ENCODE data around the gene KCNQ1. TPM values are rescaled to one million over a fixed set of nuclear protein-coding genes. Genes with fewer than 3 reads are reported as not detected.

Gene KCNQ1
- total RNA-seq, 1 experiment from 2014 or later: 1.0 TPM

GRCh38 chr11:2731130-2732125 lies 286.6 kb downstream of the KCNQ1 start:
- H3K27me3 Mint-ChIP-seq (ENCODE audit: insufficient read depth, unreplicated experiment): no peaks in the 10 kb centered on the region
- peaks cover 19% of the 10 kb centered on the region for H3K4me1 Mint-ChIP-seq (ENCODE audit: low read depth, unreplicated experiment)
- no peak for DNase-seq
- H3K27me3 ChIP-seq (replicated peaks; ENCODE audit: control insufficient read depth, insufficient read depth, low read length): no peaks in the 10 kb centered on the region
- TF ChIP-seq CTCF (IDR thresholded peaks at IDR 0.05; ENCODE audit: insufficient read depth in 1 of 2, low read depth in 1 of 2, low read length in 1 of 2, severe bottlenecking in 1 of 2, unreplicated experiment in 1 of 2): no peak
- intact Hi-C loops (cut with micrococcal nuclease; ENCODE audit: unreplicated experiment): no loop called here
- peaks cover 36% of the 10 kb centered on the region for H3K4me1 ChIP-seq
- no peak overlapping the region for H3K4me3 ChIP-seq (ENCODE audit: low read depth, low read length)
- BruUV-seq (replicated peaks): no TSS peak
- H3K36me3 Mint-ChIP-seq (ENCODE audit: insufficient read depth, unreplicated experiment): no peaks in the 10 kb centered on the region
- no peaks in the 10 kb centered on the region for H3K36me3 ChIP-seq (ENCODE audit: control insufficient read depth, insufficient read depth, low read length)
- ChIA-PET CTCF (interaction anchor here (1.0 kb wide), 1 partner anchor 73 kb away, joined by 3 read pairs; no protein-coding TSS in a partner anchor), POLR2A (no interaction called here)
- no peaks in the 10 kb centered on the region for H3K9me3 Mint-ChIP-seq (ENCODE audit: unreplicated experiment)
- H3K4me3 Mint-ChIP-seq (ENCODE audit: unreplicated experiment): no peak overlapping the region
- peak overlapping the region; percentile 65 for H3K27ac Mint-ChIP-seq (ENCODE audit: unreplicated experiment)
- no peaks in the 10 kb centered on the region for H3K9me3 ChIP-seq

GRCh38 chr11:2732261-2732939 lies 287.6 kb downstream of the KCNQ1 start:
- no peaks in the 10 kb centered on the region for H3K27me3 Mint-ChIP-seq (ENCODE audit: insufficient read depth, unreplicated experiment)
- no peaks in the 10 kb centered on the region for H3K27me3 ChIP-seq (replicated peaks; ENCODE audit: control insufficient read depth, insufficient read depth, low read length)
- ChIA-PET CTCF (interaction anchor here (1.0 kb wide), 1 partner anchor 72 kb away, joined by 3 read pairs; no protein-coding TSS in a partner anchor), POLR2A (no interaction called here)
- DNase-seq: no peak
- H3K4me3 ChIP-seq (ENCODE audit: low read depth, low read length): no peak overlapping the region
- H3K9me3 Mint-ChIP-seq (ENCODE audit: unreplicated experiment): no peaks in the 10 kb centered on the region
- peaks cover 27% of the 10 kb centered on the region for H3K4me1 ChIP-seq
- H3K36me3 ChIP-seq (ENCODE audit: control insufficient read depth, insufficient read depth, low read length): no peaks in the 10 kb centered on the region
- H3K27ac Mint-ChIP-seq (ENCODE audit: unreplicated experiment): peak overlapping the region; percentile 65
- no peak overlapping the region for H3K4me3 Mint-ChIP-seq (ENCODE audit: unreplicated experiment)
- intact Hi-C loops (cut with micrococcal nuclease; ENCODE audit: unreplicated experiment): no loop called here
- no TSS peak for BruUV-seq (replicated peaks)
- no peak for TF ChIP-seq CTCF (IDR thresholded peaks at IDR 0.05; ENCODE audit: insufficient read depth in 1 of 2, low read depth in 1 of 2, low read length in 1 of 2, severe bottlenecking in 1 of 2, unreplicated experiment in 1 of 2)
- H3K36me3 Mint-ChIP-seq (ENCODE audit: insufficient read depth, unreplicated experiment): no peaks in the 10 kb centered on the region
- peaks cover 19% of the 10 kb centered on the region for H3K4me1 Mint-ChIP-seq (ENCODE audit: low read depth, unreplicated experiment)
- H3K9me3 ChIP-seq: no peaks in the 10 kb centered on the region

- H3K9me3 ChIP-seq: no peaks in the 10 kb centered on the region
- CTCF ChIA-PET: no interaction called here
- Mint-ChIP-seq H3K4me1 (ENCODE audit: low read depth, unreplicated experiment) (peaks cover 21% of the 10 kb centered on the region), H3K4me3 (ENCODE audit: unreplicated experiment) (no peak overlapping the region), H3K9me3 (ENCODE audit: unreplicated experiment) (no peaks in the 10 kb centered on the region), H3K27ac (ENCODE audit: unreplicated experiment) (no peak overlapping the region), H3K27me3 (ENCODE audit: insufficient read depth, unreplicated experiment) (no peaks in the 10 kb centered on the region), H3K36me3 (ENCODE audit: insufficient read depth, unreplicated experiment) (no peaks in the 10 kb centered on the region)
- H3K4me3 ChIP-seq (ENCODE audit: low read depth, low read length): no peak overlapping the region
- no peaks in the 10 kb centered on the region for H3K36me3 ChIP-seq (ENCODE audit: control insufficient read depth, insufficient read depth, low read length)
- no TSS peak for BruUV-seq (replicated peaks)
- peaks cover 25% of the 10 kb centered on the region for H3K4me1 ChIP-seq
- H3K27me3 ChIP-seq (replicated peaks; ENCODE audit: control insufficient read depth, insufficient read depth, low read length): no peaks in the 10 kb centered on the region
- intact Hi-C loops (cut with micrococcal nuclease; ENCODE audit: unreplicated experiment): no loop called here
- POLR2A ChIA-PET: no interaction called here
- TF ChIP-seq CTCF (IDR thresholded peaks at IDR 0.05; ENCODE audit: insufficient read depth in 1 of 2, low read depth in 1 of 2, low read length in 1 of 2, severe bottlenecking in 1 of 2, unreplicated experiment in 1 of 2): no peak
- DNase-seq: no peak
Observed at GRCh38 chr11:2732940-2733628, 288.3 kb downstream of the KCNQ1 start.

Data from Caco-2 (cell line).